Ishikawa (cell line): ENCODE measurements around the gene NDP.

ENCODE experiments used
- EGR1 ChIP-seq: IDR thresholded peaks from 2 replicates; pipeline ENCODE4 v1.6.1; 2012
- EP300 ChIP-seq: IDR thresholded peaks from 2 replicates; pipeline ENCODE4 v1.6.1; 2012; ENCODE audit warnings: borderline replicate concordance
- FOXM1 ChIP-seq: IDR thresholded peaks from 2 replicates; pipeline ENCODE4 v1.6.1; 2012; ENCODE audit warnings: low read depth, borderline replicate concordance
- RAD21 ChIP-seq: IDR thresholded peaks from 2 replicates; pipeline ENCODE4 v1.6.1; 2012; ENCODE audit warnings: low read depth
- TAF1 ChIP-seq: IDR thresholded peaks from 2 replicates; pipeline ENCODE4 v1.6.1; 2012; ENCODE audit warnings: low read depth, mild to moderate bottlenecking
- TCF12 ChIP-seq: IDR thresholded peaks from 2 replicates; pipeline ENCODE4 v1.6.1; 2012; ENCODE audit warnings: low read depth
- TEAD4 ChIP-seq: IDR thresholded peaks from 2 replicates; pipeline ENCODE4 v1.6.1; 2012
- YY1 ChIP-seq: IDR thresholded peaks from 2 replicates; pipeline ENCODE4 v1.6.1; 2012; ENCODE audit warnings: low read depth
- ZBTB7A ChIP-seq: IDR thresholded peaks from 2 replicates; pipeline ENCODE4 v1.6.1; 2012; ENCODE audit warnings: low read depth
- TF ChIP-seq, protein P1 (sequence below): IDR thresholded peaks from 2 replicates; pipeline ENCODE4 v1.6.1; 2012
- TF ChIP-seq, protein P2 (sequence below): IDR thresholded peaks from 2 replicates; pipeline ENCODE4 v1.6.1; 2012; ENCODE audit warnings: low read depth, mild to moderate bottlenecking

DNA sequence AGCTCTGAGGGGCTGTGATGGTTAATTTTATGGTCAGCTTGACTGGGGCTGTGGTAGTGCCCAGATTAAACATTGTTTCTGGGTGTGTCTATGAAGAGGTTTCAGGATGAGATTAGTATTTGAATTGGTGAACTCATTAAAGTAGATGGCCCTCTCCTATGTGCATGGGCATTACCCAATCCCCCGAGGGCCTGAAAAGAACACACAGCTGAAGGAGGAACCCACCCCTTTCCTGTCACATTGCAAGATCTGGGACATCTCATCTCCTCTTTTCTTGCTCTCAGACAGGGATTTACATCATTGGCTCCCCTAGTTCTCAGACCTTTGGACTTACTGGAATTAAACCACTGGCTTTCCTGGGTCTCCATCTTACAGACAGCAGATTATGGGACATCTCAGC is 29.4 kb upstream of the NDP start:
- no peak for TF ChIP-seq EP300
- TF ChIP-seq YY1: no peak
- TF ChIP-seq RAD21: no peak
- no peak for TF ChIP-seq TEAD4
- TF ChIP-seq TAF1: no peak
- TF ChIP-seq, protein P1, sequence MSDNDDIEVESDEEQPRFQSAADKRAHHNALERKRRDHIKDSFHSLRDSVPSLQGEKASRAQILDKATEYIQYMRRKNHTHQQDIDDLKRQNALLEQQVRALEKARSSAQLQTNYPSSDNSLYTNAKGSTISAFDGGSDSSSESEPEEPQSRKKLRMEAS: no peak
- TF ChIP-seq ZBTB7A: no peak
- TF ChIP-seq, protein P2, sequence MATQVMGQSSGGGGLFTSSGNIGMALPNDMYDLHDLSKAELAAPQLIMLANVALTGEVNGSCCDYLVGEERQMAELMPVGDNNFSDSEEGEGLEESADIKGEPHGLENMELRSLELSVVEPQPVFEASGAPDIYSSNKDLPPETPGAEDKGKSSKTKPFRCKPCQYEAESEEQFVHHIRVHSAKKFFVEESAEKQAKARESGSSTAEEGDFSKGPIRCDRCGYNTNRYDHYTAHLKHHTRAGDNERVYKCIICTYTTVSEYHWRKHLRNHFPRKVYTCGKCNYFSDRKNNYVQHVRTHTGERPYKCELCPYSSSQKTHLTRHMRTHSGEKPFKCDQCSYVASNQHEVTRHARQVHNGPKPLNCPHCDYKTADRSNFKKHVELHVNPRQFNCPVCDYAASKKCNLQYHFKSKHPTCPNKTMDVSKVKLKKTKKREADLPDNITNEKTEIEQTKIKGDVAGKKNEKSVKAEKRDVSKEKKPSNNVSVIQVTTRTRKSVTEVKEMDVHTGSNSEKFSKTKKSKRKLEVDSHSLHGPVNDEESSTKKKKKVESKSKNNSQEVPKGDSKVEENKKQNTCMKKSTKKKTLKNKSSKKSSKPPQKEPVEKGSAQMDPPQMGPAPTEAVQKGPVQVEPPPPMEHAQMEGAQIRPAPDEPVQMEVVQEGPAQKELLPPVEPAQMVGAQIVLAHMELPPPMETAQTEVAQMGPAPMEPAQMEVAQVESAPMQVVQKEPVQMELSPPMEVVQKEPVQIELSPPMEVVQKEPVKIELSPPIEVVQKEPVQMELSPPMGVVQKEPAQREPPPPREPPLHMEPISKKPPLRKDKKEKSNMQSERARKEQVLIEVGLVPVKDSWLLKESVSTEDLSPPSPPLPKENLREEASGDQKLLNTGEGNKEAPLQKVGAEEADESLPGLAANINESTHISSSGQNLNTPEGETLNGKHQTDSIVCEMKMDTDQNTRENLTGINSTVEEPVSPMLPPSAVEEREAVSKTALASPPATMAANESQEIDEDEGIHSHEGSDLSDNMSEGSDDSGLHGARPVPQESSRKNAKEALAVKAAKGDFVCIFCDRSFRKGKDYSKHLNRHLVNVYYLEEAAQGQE: no peak
- TF ChIP-seq FOXM1: no peak
- no peak for TF ChIP-seq TCF12
- no peak for TF ChIP-seq EGR1
